Fibroblast of villous mesenchyme (primary cell): ENCODE data around the gene LAMTOR2. TPM values are rescaled to one million over a fixed set of nuclear protein-coding genes. Genes with fewer than 3 reads are reported as not detected.

ENCODE experiments used
- DNase-seq: peaks from one replicate; pipeline ENCODE4 v3.0.0-alpha.2; 2010; ENCODE audit warnings: low read depth
- H3K4me3 ChIP-seq: 2 replicates; pipeline ENCODE4 v1.5.1; 2011; ENCODE audit warnings: low read depth, mild to moderate bottlenecking, low read length
- CTCF ChIP-seq: IDR thresholded peaks from 2 replicates; pipeline ENCODE4 v1.5.1; 2012; ENCODE audit warnings: low read depth, mild to moderate bottlenecking, low read length; ENCODE audit not compliant: insufficient read depth
- total RNA-seq: library from RNA; depleted of rRNA; stranded (reverse); fragments of >200 nt; gene quantifications from 2 replicates; pipeline ENCODE4 v1.2.3, GENCODE V29; 2012

LAMTOR2 gene
- total RNA-seq, 1 donor, result 40.6 TPM

GRCh38 chr1:156075775-156076204 is 21.2 kb downstream of the LAMTOR2 start:
- no peak for DNase-seq
- TF ChIP-seq CTCF, result no peak
- H3K4me3 ChIP-seq, result no peak overlapping the region

- H3K4me3 ChIP-seq, result peak overlapping the region; percentile 44
- no peak for TF ChIP-seq CTCF
- peak; percentile 21 for DNase-seq
Observed at GRCh38 chr1:156076609-156077429, 22.2 kb downstream of the LAMTOR2 start.

DNA sequence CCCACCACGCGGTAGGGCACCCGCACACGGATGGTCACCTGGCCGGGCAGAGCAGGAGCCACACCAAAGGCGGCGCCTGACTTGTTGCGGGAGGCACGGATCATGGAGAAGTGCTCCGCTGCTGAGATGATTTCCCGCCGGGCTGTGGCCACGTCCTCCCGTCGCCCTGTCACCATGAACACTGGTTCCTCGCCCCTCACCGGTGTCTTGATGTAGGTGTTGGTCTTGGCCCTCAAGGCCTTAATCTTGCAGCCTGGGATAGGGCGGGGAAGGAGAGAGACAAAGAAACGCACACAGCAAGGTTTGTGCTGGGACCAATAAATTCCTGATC is 22.8 kb downstream of the LAMTOR2 start:
- no peak overlapping the region for H3K4me3 ChIP-seq
- no peak for TF ChIP-seq CTCF
- no peak for DNase-seq

DNA sequence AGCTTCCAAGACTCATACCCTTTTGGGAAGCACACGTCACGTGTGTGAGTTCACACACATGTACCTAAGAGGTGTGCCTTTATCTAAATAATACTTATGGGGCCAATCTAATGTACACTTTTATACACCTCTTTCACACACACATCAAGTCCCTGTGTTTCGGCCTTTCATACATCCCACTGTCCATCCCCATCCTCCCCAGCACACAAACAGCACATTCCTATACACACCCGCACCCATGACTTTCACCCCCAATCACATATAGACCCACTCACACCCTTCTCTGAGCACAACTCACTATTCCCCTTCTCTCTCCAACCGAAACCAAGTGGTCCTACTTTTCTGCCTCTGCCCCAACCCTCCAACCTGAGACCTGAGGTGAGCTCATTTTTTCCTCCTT is 24.1 kb downstream of the LAMTOR2 start:
- DNase-seq, result no peak
- TF ChIP-seq CTCF, result no peak
- H3K4me3 ChIP-seq, result no peak overlapping the region

- TF ChIP-seq CTCF, result no peak
- H3K4me3 ChIP-seq, result no peak overlapping the region
- no peak for DNase-seq
Observed at GRCh38 chr1:156079762-156080161, 25.2 kb downstream of the LAMTOR2 start.

DNA sequence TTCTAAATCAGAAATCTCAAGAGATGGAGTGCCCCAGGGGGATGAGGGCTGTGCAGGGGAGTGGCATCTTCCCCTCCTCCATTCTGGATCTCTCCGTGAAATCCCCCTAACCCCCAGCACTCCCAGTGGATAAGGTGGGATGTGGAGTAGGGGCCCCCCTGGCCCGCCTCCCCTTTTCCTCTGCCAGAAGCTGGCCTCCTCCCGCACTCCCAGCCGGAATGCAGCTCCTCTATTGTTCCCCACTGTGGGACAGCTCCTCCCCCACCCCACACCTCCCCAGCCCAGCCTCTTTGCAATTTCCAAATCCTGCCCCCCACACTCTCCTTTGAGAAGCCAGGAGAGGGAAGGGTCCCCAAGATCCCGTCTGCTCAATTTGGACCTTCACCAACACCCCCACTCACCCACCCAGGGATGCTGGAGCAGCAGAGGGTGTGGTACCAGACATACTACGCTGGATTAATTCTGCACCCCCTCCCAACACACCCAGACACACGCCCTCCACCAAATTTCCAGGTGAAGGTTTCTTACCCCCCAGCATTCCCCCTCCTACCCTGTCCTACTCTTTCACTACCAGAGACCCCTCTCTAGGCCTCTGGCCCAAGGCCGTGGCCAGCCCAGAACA is 25.8 kb downstream of the LAMTOR2 start:
- H3K4me3 ChIP-seq, result peak overlapping the region; percentile 56
- no peak for DNase-seq
- TF ChIP-seq CTCF, result no peak
